Keratinocyte (primary cell): Measurements from ENCODE around the gene TAF1B.

Source experiments
- CTCF ChIP-seq, 3 experiments: IDR thresholded peaks in 1 of 3; conservative IDR thresholded peaks in 1 of 3; optimal IDR thresholded peaks in 1 of 3; 2 replicates in 2 of 3; 3 replicates in 1 of 3; pipeline versions ENCODE3 to v1.5.1; 2011; ENCODE audit warnings: low read length in 3 of 3, mild to moderate bottlenecking in 3 of 3, moderate library complexity in 2 of 3, control low read depth in 1 of 3, inconsistent platforms in 1 of 3; ENCODE audit not compliant: insufficient read depth in 2 of 3; ENCODE audit errors: extremely low read depth in 1 of 3
- EZH2 ChIP-seq: IDR thresholded peaks from one replicate; pipeline ENCODE4 v1.6.1; 2012; ENCODE audit warnings: inconsistent platforms, mild to moderate bottlenecking, low read length, moderate library complexity

GRCh38 chr2:9905413-9905812 is 62.1 kb downstream of the TAF1B start:
- no peak for TF ChIP-seq CTCF (optimal IDR thresholded peaks at IDR 0.05 in 1 of 3, IDR thresholded peaks at IDR 0.05 in 1 of 3, conservative IDR thresholded peaks at IDR 0.05 in 1 of 3; ENCODE audit: extremely low read depth in 1 of 3, insufficient read depth in 2 of 3, low read length in 3 of 3)
- TF ChIP-seq EZH2: no peak
